H1 (cell line): Measurements from ENCODE around the gene MYO18A. TPM values are rescaled to one million over a fixed set of nuclear protein-coding genes. Genes with fewer than 3 reads are reported as not detected.

Experiments used
- CTCF ChIA-PET: fragments of 300-600 bp; sonication (Branson Sonifier 250); formaldehyde crosslinking; loops from one replicate; lab custom pipeline; 2021; ENCODE audit not compliant: partially characterized antibody; lab: Charles Lee
- POLR2A ChIA-PET: fragments of 300-600 bp; sonication (Branson Sonifier 250); formaldehyde crosslinking; loops from one replicate; lab custom pipeline; 2021; ENCODE audit warnings: inconsistent platforms; ENCODE audit not compliant: partially characterized antibody; lab: Charles Lee
- DNase-seq, 2 experiments: peaks; one replicate each; pipeline versions ENCODE4 v3.0.0 to v3.0.0-alpha.2; 2010 to 2022; ENCODE audit warnings: low spot score in 2 of 2, low read depth in 1 of 2, mixed read lengths in 1 of 2
- FAIRE-seq: peaks from 2 replicates; lab custom pipeline; 2011; peaks lifted over from hg19 to GRCh38; lab: Jason Lieb, UNC
- H2AFZ ChIP-seq: 2 replicates; pipeline ENCODE4 v1.8.1; 2012; ENCODE audit warnings: low read length, inconsistent platforms
- H2AK5ac ChIP-seq: 2 replicates; pipeline ENCODE4 v1.6.1; 2013; ENCODE audit warnings: low read depth, low read length
- H2BK120ac ChIP-seq: replicated peaks from 2 replicates; pipeline ENCODE3; 2013; ENCODE audit warnings: low read depth, low read length, inconsistent platforms
- H2BK12ac ChIP-seq: 2 replicates; pipeline ENCODE4 v1.6.1; 2013; ENCODE audit warnings: low read depth, low read length
- H2BK15ac ChIP-seq: 2 replicates; pipeline ENCODE4 v1.6.1; 2013; ENCODE audit warnings: low read length
- H2BK20ac ChIP-seq: 2 replicates; pipeline ENCODE4 v1.6.1; 2013; ENCODE audit warnings: low read length
- H2BK5ac ChIP-seq: 2 replicates; pipeline ENCODE4 v1.6.1; 2013; ENCODE audit warnings: low read depth, low read length
- H3K14ac ChIP-seq: 2 replicates; pipeline ENCODE4 v1.6.1; 2013; ENCODE audit warnings: inconsistent platforms; ENCODE audit not compliant: insufficient read length
- H3K18ac ChIP-seq: 2 replicates; pipeline ENCODE4 v1.6.1; 2013; ENCODE audit warnings: low read length; ENCODE audit errors: extremely low read depth
- H3K23ac ChIP-seq: 2 replicates; pipeline ENCODE4 v1.6.1; 2013; ENCODE audit warnings: inconsistent platforms; ENCODE audit not compliant: insufficient read length
- H3K23me2 ChIP-seq: 2 replicates; pipeline ENCODE4 v1.6.1; 2013; ENCODE audit warnings: low read depth, low read length
- H3K27ac ChIP-seq: 2 replicates; pipeline ENCODE4 v1.6.1; 2011; ENCODE audit warnings: low read depth, low read length, inconsistent platforms
- H3K27me3 ChIP-seq, 4 experiments: replicated peaks in 1 of 4; 1 replicate in 1 of 4; 2 replicates in 3 of 4; pipeline versions ENCODE4 v1.6.1 to v1.8.1; 2011 to 2013; ENCODE audit warnings: low read length in 3 of 4, mild to moderate bottlenecking in 3 of 4, inconsistent platforms in 2 of 4, mixed read lengths in 2 of 4, moderate library complexity in 1 of 4; ENCODE audit not compliant: control insufficient read depth in 3 of 4, insufficient read depth in 3 of 4; ENCODE audit errors: extremely low read depth in 1 of 4
- H3K36me3 ChIP-seq, 4 experiments: 2 replicates each; pipeline versions ENCODE4 v1.6.1 to v1.8.1; 2011 to 2013; ENCODE audit warnings: mild to moderate bottlenecking in 4 of 4, low read length in 3 of 4, moderate library complexity in 2 of 4, control low read depth in 1 of 4, inconsistent platforms in 1 of 4; ENCODE audit not compliant: insufficient read depth in 4 of 4, control insufficient read depth in 2 of 4
- H3K4ac ChIP-seq: replicated peaks from 2 replicates; pipeline ENCODE3; 2013; ENCODE audit warnings: low read length, low read depth, mixed read lengths, inconsistent platforms; ENCODE audit not compliant: insufficient read length
- H3K4me1 ChIP-seq, 4 experiments: replicated peaks in 1 of 4; 1 replicate in 1 of 4; 2 replicates in 3 of 4; pipeline versions ENCODE4 v1.6.1 to v1.8.1; 2011 to 2013; ENCODE audit warnings: low read length in 3 of 4, inconsistent platforms in 2 of 4, mixed read lengths in 1 of 4; ENCODE audit not compliant: insufficient read depth in 4 of 4, control insufficient read depth in 3 of 4
- H3K4me2 ChIP-seq, 2 experiments: 2 replicates each; pipeline versions ENCODE4 v1.6.1 to v1.8.1; 2011 to 2013; ENCODE audit warnings: low read depth in 2 of 2, low read length in 2 of 2, control low read depth in 1 of 2, inconsistent platforms in 1 of 2, mild to moderate bottlenecking in 1 of 2; ENCODE audit not compliant: insufficient read depth in 1 of 2
- H3K4me3 ChIP-seq, 4 experiments: fragments of 200-600, 300-600 bp in 1 of 4; sonication (generic), shearing (Covaris generic), sonication (Bioruptor Twin) in 1 of 4; 2 replicates each; pipeline versions ENCODE4 v1.5.1 to v1.8.1; 2011 to 2016; ENCODE audit warnings: low read length in 4 of 4, low read depth in 3 of 4, control low read depth in 2 of 4, inconsistent platforms in 2 of 4, mild to moderate bottlenecking in 2 of 4, mixed read lengths in 1 of 4, moderate library complexity in 1 of 4; ENCODE audit not compliant: insufficient read depth in 2 of 4; ENCODE audit errors: extremely low read depth in 1 of 4
- H3K56ac ChIP-seq: replicated peaks from 2 replicates; pipeline ENCODE3; 2013; ENCODE audit warnings: low read depth, mild to moderate bottlenecking, mixed read lengths, low read length, inconsistent platforms; ENCODE audit not compliant: insufficient read length
- H3K79me1 ChIP-seq: 2 replicates; pipeline ENCODE4 v1.6.1; 2013; ENCODE audit warnings: low read depth, low read length, control low read depth
- H3K79me2 ChIP-seq, 2 experiments: 2 replicates each; pipeline versions ENCODE4 v1.6.1 to v1.8.1; 2012 to 2013; ENCODE audit warnings: low read length in 2 of 2, mild to moderate bottlenecking in 2 of 2, inconsistent platforms in 1 of 2; ENCODE audit not compliant: insufficient read depth in 2 of 2, control insufficient read depth in 1 of 2
- H3K9ac ChIP-seq, 4 experiments: replicated peaks in 1 of 4; 1 replicate in 1 of 4; 2 replicates in 3 of 4; pipeline versions ENCODE4 v1.6.1 to v1.8.1; 2011 to 2013; ENCODE audit warnings: low read depth in 3 of 4, low read length in 3 of 4, control low read depth in 2 of 4, mild to moderate bottlenecking in 2 of 4, moderate library complexity in 2 of 4, inconsistent platforms in 1 of 4; ENCODE audit errors: extremely low read depth in 1 of 4
- H3K9me3 ChIP-seq, 2 experiments: 2 replicates each; pipeline versions ENCODE4 v1.6.1 to v1.8.1; 2012 to 2013; ENCODE audit warnings: mild to moderate bottlenecking in 2 of 2, moderate library complexity in 2 of 2, control low read depth in 1 of 2, inconsistent platforms in 1 of 2, low read depth in 1 of 2, low read length in 1 of 2, mixed read lengths in 1 of 2; ENCODE audit not compliant: insufficient read depth in 2 of 2
- H4K20me1 ChIP-seq, 2 experiments: replicated peaks in 1 of 2; 2 replicates each; pipeline versions ENCODE3 to v1.8.1; 2011 to 2013; ENCODE audit warnings: inconsistent platforms in 2 of 2, low read length in 2 of 2, mild to moderate bottlenecking in 1 of 2; ENCODE audit not compliant: insufficient read depth in 2 of 2, control insufficient read depth in 1 of 2
- H4K5ac ChIP-seq: 2 replicates; pipeline ENCODE4 v1.6.1; 2013; ENCODE audit warnings: low read length, low read depth, mixed read lengths, inconsistent platforms; ENCODE audit not compliant: insufficient read length
- H4K8ac ChIP-seq: 2 replicates; pipeline ENCODE4 v1.8.0; 2013; ENCODE audit warnings: mild to moderate bottlenecking, moderate library complexity, low read length, inconsistent platforms; ENCODE audit not compliant: insufficient read depth; ENCODE audit errors: extremely low read depth
- H4K91ac ChIP-seq: replicated peaks from 2 replicates; pipeline ENCODE3; 2013; ENCODE audit warnings: low read length, mixed read lengths, inconsistent platforms; ENCODE audit not compliant: insufficient read length
- KDM5A ChIP-seq: fragments of 200-600 bp; IDR thresholded peaks from 2 replicates; pipeline ENCODE4 v1.7.1; 2012; ENCODE audit warnings: mild to moderate bottlenecking, low read length, inconsistent platforms, mixed read lengths
- TAF7 ChIP-seq: optimal IDR thresholded peaks from 2 replicates; pipeline ENCODE3; 2011; ENCODE audit warnings: low read depth, mild to moderate bottlenecking, inconsistent platforms, low read length, moderate library complexity, borderline replicate concordance
- WGBS, 2 experiments: shearing (Covaris generic) in 1 of 2; methylation state at CpG; one replicate each; pipeline versions ENCODE4 v1.1.6 to v1.1.7; 2013 to 2015; ENCODE audit warnings: low lambda C conversion rate in 2 of 2, mixed read lengths in 2 of 2, inconsistent platforms in 1 of 2, low coverage in 1 of 2, missing lambda C conversion rate in 1 of 2; ENCODE audit not compliant: insufficient replicate concordance in 2 of 2, insufficient coverage in 1 of 2, insufficient read length in 1 of 2; ENCODE audit errors: extremely low coverage in 1 of 2, missing lambda C conversion rate in 1 of 2; 5-methylcytosine and 5-hydroxymethylcytosine counted together
- polyA plus RNA-seq, 7 experiments: library from polyadenylated mRNA; depleted of rRNA in 3 of 7; stranded (reverse) in 5 of 7; unstranded in 2 of 7; fragments of >200 nt in 5 of 7; fragments of 200-250 nt in 2 of 7; gene quantifications; 1 replicate in 5 of 7; 2 replicates in 1 of 7; 4 replicates in 1 of 7; pipeline versions ENCODE4 v1.2.1 to v1.2.3, GENCODE V29; 2011 to 2013; ENCODE audit warnings: missing spikeins in 2 of 7, mixed read lengths in 2 of 7
- total RNA-seq: library from RNA; stranded (reverse); fragmentation: NEBNext Ultra II Directional; extraction: Animal tissue kit (Norgen Biotek cat#: 25700); gene quantifications from 2 replicates; pipeline ENCODE4 v1.2.1, GENCODE V29; 2021

Gene MYO18A
- total and polyA plus RNA-seq, 2 of the 8 experiments (the other 6 are each of a cell fraction or from before 2014, with no cell fraction given) = 7.6 to 43.8 TPM

GRCh38 chr17:29057361-29057760 lies 122.8 kb downstream of the MYO18A start:
- no peak overlapping the region for H3K4ac ChIP-seq

More at GRCh38 chr17:29057361-29057760, 122.8 kb downstream of the MYO18A start:
- H3K9ac ChIP-seq = no peak overlapping the region
- no peaks in the 10 kb centered on the region for H3K9me3 ChIP-seq
- H3K18ac ChIP-seq = no peak overlapping the region; the same call in 1 of the 2 replicates
- no peak overlapping the region for H3K4me3 ChIP-seq
- no peaks in the 10 kb centered on the region for H3K79me2 ChIP-seq
- CTCF ChIA-PET = interaction anchor here (0.6 to 0.7 kb wide), 2 partner anchors 14 to 93 kb away, joined by 3 to 4 read pairs; no protein-coding TSS in a partner anchor
- WGBS, 2 experiments = 92% methylated on average over 4 of the region's 4 CpGs; no CpG with 5 or more reads in 1 of the 2 experiments
- H3K4me2 ChIP-seq = no peak overlapping the region
- H3K27ac ChIP-seq = no peak overlapping the region
- TF ChIP-seq TAF7 (no peak), KDM5A (no peak)
- TF ChIP-seq, all 59 proteins: peak for 0
- H4K8ac ChIP-seq = no peak overlapping the region
- no peak overlapping the region for H3K14ac ChIP-seq
- no peak overlapping the region for H2BK15ac ChIP-seq
- H3K56ac ChIP-seq = no peak overlapping the region
- H3K23me2 ChIP-seq = no peaks in the 10 kb centered on the region
- H4K91ac ChIP-seq = no peak overlapping the region
- H3K79me1 ChIP-seq = no peaks in the 10 kb centered on the region
- H2BK20ac ChIP-seq = no peak overlapping the region
- H2AK5ac ChIP-seq = no peak overlapping the region
- H3K27me3 ChIP-seq = no peaks in the 10 kb centered on the region
- no peak overlapping the region for H2BK120ac ChIP-seq
- POLR2A ChIA-PET = interaction anchor here (1.5 to 1.9 kb wide), 2 partner anchors 8 to 25 kb away, joined by 3 to 6 read pairs; no protein-coding TSS in a partner anchor
- H4K20me1 ChIP-seq = no peaks in the 10 kb centered on the region
- no peak overlapping the region for H4K5ac ChIP-seq
- H3K23ac ChIP-seq = no peak overlapping the region
- peaks cover 5 to 18% (median 14%) of the 10 kb centered on the region in 4 experiments for H3K4me1 ChIP-seq
- DNase-seq (no peak), FAIRE-seq (no peak)
- H2BK12ac ChIP-seq = no peak overlapping the region
- H2AFZ ChIP-seq = no peak overlapping the region
- H2BK5ac ChIP-seq = no peak overlapping the region
- H3K36me3 ChIP-seq = peaks cover 0 to 11% (median 3%) of the 10 kb centered on the region in 4 experiments; a peak in 5 of 8 replicates
